Skin of body (tissue), 2 donors: ENCODE measurements around the gene ADAMTS14. TPM values are rescaled to one million over a fixed set of nuclear protein-coding genes. Genes with fewer than 3 reads are reported as not detected.

ENCODE experiments used
- DNase-seq: peaks from one replicate; lab custom pipeline; 2025; lab: John Stamatoyannopoulos, UW
- total RNA-seq: library from RNA; depleted of rRNA; stranded (reverse); fragments of >200 nt; gene quantifications from one replicate; pipeline ENCODE4 v1.2.3, GENCODE V29; 2014

ADAMTS14 gene
- total RNA-seq, 1 donor from 2014 or later, result 5.2 TPM

DNA sequence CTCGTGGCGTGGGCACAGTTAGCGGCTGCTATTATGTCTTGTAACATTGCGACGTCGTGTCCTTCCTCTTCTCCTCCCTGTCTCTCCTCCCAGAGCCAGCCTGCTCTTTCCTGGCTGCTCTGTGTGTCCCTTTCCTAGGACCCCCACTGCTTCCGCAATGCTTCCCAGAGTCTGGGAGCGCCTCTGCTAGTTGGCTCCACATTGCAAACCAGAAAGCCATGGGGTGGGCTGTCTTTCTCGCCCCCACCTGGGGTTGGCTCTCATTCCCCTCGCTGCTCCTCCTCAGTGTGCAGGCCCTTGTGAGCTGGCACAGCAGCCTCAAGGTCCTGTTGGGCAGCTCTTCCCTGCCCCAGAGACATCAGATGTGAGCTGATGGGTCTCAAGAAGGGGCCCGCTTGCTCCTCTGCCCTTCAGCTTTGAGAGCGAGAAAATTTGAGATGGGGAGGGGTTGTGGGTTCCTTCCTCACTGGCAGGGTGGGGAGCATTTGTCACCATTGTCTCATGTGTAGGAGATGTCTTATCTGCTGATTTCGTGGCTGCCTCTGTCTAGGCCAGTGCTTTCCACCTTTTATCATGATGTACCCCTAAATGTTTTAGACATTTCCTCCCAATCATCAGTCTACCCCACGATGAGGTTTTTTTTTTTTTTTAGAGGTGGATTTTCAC lies 3.3 kb downstream of the ADAMTS14 start:
- DNase-seq, result no peak

GRCh38 chr10:70676511-70676910 lies 4.2 kb downstream of the ADAMTS14 start:
- DNase-seq, result no peak

DNA sequence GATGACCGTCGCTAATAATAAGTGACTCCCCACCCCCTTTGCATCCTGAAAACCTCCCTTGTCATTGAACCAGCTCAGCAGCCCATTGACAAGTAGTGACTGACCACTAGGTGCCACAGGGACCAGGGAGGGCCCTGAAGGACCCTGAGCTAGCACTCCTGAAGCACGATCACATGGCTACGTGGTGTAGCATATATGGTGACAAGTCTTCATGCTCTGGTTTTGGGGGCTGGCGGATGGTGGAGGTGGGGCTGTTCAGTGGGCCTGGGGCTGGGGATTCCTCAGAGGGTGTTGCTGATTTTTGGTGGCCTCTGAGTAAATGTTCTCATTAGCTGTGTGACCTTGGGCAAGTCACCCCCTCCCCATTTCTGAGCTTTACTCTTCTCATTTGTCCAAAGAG lies 4.7 kb downstream of the ADAMTS14 start:
- DNase-seq, result no peak

DNA sequence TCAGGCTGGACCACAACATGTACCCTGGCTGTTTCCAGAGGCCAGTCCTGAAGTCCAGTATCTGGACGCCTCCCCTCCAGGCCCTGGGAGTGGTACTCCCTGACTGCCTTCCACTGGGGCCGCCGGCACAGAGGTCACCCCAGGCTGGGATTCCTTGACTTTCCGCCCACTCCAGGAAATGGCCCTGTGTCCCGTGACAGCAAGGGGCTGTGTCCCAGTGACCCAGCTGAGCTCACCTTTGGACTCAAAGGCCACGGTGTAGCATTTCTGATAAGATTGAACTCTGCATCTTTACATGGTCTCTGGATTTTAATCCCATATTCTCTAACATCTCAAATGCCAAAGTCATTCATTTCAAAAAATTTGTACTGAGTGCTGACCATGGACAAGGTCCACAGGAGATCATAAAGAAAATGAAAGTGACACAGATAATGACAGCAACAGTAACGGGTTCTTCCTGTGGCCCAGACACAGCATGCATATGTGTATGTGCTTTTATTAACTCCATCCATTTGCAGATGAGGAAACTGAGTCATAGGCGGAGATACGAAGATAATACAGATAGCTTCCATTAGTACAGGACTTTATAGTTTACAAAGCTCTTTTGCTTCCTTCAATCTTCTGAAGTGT lies 5.4 kb downstream of the ADAMTS14 start:
- no peak for DNase-seq

- no peak for DNase-seq
Measured at GRCh38 chr10:70678250-70678635, 5.9 kb downstream of the ADAMTS14 start.

DNA sequence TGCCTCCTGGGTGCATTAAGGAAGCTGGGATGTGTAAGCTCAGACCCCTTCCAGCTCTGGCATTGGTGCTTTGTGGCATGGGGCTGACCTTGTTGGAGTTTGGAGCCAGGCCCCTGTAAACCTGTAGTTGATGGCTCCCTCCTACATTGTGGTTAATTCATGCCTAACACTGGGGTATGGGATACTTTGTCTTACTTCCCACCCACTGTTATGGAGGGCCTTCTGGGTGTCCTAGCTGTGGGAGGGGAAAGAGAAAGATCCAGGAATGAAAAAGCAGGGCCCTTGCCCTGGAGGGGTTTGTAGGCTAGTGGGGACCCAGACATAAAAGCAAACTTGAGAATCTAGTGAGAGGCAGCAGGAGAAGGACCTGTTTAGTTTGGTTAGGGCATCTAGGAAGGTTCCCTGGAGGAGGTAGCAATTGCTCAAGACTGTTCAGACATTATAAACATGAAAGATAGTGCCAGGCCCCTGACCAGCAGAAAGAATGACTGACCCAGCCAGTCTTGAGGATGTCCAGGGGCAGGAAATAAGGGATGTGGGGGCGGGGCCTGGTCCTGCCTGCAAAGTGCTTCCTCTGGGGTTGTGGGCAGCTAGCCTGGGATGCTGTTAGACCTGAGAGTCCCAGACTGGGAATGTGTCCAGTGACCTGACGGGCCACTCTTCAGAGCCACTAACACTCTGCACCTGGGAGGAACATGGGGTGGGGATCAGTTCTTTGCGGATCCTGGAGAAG lies 6.6 kb downstream of the ADAMTS14 start:
- no peak for DNase-seq

DNA sequence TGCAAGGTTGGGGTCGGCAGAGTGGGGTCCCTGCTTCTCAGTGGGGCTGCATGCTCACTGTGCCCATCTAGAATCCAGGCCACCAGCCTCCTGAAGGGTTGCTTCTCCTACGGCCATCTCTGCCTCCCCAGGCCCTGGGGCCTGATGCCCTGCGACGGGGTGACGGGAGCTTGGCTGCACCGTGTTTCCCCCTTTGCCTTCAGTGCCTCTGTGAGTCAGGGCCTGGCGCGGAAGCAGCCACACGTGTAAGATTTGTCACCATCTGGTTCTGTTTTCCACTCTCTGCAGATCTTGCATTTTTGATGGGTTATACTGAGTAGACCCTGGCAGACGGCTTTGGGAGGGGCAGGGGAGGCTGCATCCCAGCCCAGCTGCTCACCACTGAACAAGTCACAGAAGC lies 7.2 kb downstream of the ADAMTS14 start:
- DNase-seq, result peak; percentile 93

GRCh38 chr10:70680899-70681730 lies 8.8 kb downstream of the ADAMTS14 start:
- DNase-seq, result no peak

DNA sequence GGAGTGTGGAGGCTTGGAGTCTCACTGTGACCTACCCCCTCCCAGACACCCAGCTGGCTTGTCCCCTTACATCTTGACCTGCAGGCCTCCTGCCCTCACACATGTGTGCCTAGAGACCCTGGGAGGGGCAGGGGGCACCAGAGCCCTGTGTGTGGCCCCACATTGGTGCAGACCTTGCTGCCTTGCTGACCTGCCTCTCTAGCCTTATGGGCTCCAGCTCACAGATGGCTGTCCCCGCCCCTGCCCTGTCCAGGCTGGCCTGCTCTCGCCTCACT lies 9.4 kb downstream of the ADAMTS14 start:
- DNase-seq, result no peak

DNA sequence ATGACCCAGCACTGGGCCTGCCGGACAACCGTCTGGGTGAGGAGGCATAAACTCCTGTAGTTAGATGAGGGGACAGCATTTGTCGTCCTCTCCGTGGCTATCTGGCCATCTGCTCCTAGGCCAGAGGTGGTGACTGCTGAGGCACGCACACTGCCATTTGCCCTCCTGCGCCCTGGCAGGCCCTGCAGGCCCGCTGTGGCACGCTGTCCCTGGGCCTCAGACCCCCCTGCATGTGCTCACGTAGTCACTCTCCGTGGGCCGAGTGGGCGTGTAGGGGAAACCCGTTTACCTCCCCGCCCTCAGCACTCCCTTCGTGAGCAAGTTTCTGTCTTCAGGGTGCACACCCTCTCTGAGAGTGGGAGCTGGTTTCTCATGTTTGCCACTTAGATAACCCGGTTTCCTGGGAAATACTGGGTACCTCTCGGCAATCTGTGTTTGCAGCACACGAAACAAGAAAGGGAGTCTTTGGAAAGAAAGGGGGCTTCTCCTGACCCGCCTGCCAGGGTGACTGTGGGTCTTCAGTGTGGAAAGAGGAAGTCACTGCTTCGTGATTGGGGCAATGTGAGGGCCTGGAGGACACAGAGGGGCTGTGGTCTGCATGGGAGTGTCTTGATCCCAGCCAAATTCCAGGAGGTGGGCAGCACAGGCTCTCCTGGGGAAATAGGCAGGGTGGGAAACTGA lies 10.8 kb downstream of the ADAMTS14 start:
- no peak for DNase-seq

- DNase-seq, result no peak
Measured at GRCh38 chr10:70683601-70683934, 11.3 kb downstream of the ADAMTS14 start.

DNA sequence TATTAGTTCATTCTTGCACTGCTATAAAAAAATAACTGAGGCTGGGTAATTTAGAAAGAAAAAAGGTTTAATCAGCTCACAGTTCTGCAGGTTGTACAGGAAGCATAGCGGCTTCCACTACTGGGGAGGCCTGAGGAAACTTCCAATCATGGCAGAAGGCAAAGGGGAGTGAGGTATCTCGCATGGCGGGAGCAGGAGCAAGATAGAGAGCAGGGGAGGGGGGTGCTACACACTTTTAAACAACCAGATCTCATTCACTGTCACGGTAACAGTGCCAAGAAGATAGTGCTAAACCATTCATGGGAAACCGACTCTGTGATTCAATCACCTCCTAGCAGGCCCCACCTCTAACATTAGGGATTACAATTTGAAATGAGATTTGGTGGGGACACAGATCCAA lies 11.6 kb downstream of the ADAMTS14 start:
- no peak for DNase-seq

GRCh38 chr10:70684374-70684773 lies 12.1 kb downstream of the ADAMTS14 start:
- DNase-seq, result no peak

DNA sequence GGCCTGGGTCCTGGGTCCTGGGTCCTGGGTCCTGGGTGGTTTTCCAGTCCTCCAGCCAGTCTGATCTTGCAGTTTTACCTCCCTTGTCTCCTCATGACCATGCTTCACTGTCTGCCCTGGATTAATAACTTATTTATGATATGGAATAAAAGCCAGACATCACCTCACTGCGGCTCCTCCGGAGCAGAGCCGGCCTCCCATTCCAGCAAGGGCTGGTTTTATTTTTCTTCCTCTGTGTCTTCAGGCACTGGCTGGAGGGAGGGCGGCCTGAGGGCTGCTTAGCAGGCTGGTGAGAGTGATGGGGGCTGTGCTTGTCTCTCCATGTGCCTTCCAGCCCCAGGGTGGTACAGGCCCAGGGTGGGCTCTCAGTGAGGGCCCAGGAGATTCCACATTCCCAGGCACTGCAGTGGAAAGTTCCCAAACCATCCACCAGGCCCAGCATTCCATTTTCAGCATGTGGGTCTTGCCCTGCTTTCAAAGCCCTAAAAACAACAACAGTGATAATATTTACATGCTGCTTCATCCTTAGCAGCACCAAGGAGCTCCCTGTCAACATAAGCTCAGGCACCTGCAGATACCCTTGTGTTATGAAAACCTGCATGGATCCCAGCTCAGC lies 12.6 kb downstream of the ADAMTS14 start:
- DNase-seq, result no peak

DNA sequence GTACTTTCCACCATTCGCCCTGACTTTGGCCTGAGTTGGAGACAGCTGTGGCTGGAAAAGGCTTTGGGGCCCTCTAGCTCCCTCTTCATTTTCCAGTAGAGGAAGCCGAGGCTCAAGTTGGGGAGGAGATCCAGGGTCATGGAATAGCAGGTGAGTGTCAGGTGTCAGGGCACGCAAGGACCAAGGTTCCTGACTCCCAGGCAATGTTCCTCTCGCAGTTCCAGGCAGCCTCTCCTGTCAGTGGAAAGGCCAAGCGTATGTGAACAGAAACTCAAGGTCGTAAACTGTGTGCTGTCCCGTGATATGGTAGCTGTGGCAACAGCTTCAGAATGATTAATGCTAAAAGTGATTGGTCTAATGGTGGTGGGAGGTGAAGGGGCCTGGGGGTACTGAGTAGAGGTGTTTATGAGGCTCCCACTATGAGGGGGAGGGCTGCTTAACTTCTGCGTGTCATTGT lies 13.2 kb downstream of the ADAMTS14 start:
- DNase-seq, result no peak

DNA sequence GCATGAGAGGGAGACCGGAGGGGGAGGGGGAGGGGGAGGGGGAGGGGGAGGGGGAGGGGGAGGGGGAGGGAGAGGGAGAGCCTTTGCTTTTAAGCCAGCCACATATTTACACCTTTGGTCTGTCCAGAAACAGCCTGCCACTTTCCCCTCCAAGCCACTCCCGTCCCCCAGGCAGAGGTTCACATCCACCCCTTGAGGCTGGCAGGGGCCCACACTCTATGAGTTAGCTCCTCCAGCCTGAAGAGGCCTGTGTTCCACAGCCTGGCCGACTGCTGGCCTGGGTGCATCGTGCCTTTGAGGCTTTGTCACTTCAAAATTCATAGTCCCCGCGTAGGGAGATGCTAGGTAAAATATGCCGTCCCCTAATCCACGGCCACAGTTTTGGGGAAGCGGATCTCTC lies 16.5 kb downstream of the ADAMTS14 start:
- DNase-seq, result no peak

DNA sequence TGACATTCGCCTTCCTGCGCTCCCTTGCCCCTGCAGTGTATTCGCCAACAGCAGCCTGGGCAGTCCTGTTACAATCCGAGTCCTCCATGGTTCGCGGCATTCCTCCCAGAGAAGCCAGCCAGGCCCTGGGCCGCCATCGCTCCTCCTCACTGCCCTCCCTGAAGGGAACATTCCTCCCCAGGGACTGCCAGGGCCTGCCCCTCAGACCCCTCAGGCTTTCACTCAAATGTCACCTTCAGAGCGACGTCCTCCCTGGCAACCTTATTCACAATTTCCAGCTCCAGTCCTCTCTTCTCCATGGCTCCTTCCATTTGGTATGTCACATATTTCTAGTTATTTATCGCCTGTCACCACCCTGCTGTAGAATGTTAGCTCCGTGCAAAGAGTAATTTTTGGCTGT lies 17.4 kb downstream of the ADAMTS14 start:
- peak; percentile 10 for DNase-seq

- no peak for DNase-seq
Measured at GRCh38 chr10:70690589-70690988, 18.3 kb downstream of the ADAMTS14 start.

GRCh38 chr10:70691611-70692010 lies 19.3 kb downstream of the ADAMTS14 start:
- DNase-seq, result no peak

- no peak for DNase-seq
Measured at GRCh38 chr10:70692043-70692603, 19.8 kb downstream of the ADAMTS14 start.
